ENCODE results near the gene GRIN1.
"Not testable (repeated sequence)": the region's sequence is repeated elsewhere in the genome, so short reads cannot be mapped to it uniquely, and the experiment has no call there.

GRIN1 gene

DNA sequence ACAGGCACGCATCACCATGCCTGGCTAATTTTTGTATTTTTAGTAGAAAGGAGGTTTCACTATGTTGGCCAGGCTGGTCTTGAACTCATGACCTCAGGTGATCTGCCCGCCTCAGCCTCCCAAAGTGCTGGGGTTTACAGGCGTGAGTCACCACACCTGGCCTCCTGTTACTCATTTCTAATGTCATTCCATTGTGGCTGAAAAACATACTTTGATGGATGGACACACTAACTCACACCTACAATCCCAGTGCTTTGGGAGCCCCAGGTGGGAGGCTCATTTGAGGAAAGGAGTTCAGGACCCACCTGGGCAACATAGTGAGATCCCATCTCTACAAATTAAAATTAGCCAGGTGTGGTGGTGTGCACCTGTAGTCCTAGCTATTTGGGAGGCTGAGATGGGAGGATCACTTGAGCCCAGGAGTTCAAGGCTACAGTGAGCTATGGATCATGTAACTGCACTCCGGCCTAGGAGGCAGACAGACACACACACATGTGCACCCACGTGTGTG lies 14.9 kb upstream of the GRIN1 start:
- H3K27ac ChIP-seq (ENCODE audit: insufficient read depth in 1 of 2, low read depth in 1 of 2, low read length in 2 of 2, poor library complexity in 1 of 2, severe bottlenecking in 2 of 2); POLR2A ChIA-PET; H3K36me3 ChIP-seq (ENCODE audit: control insufficient read depth in 4 of 4, insufficient read depth in 4 of 4, low read length in 3 of 4); H3K4me3 ChIP-seq (ENCODE audit: control insufficient read depth in 1 of 7, extremely low read depth in 1 of 7, insufficient read depth in 4 of 7, low read depth in 2 of 7, low read length in 6 of 7); H3K27me3 ChIP-seq (replicated peaks in 2 of 5; ENCODE audit: control insufficient read depth in 4 of 5, insufficient read depth in 5 of 5, low read length in 4 of 5); H3K9me3 ChIP-seq (ENCODE audit: control extremely low read depth in 1 of 5, control insufficient read depth in 4 of 5, insufficient read depth in 2 of 5, low read depth in 1 of 5, low read length in 4 of 5); DNase-seq: not testable (repeated sequence)
- peaks cover 14 to 30% (median 26%) of the 10 kb centered on the region in 4 experiments for H3K4me1 ChIP-seq (ENCODE audit: control extremely low read depth in 1 of 4, control insufficient read depth in 4 of 4, insufficient read depth in 4 of 4, low read length in 3 of 4)
- CTCF ChIA-PET, result interaction anchor here (0.7 to 2.9 kb wide), 6 partner anchors 9 to 338 kb away, joined by 3 to 14 read pairs (median 4); partner anchors contain the start of genes CYSRT1 and RNF224
- WGBS (ENCODE audit: insufficient coverage), result 100% methylated on average over 4 of the region's 5 CpGs

DNA sequence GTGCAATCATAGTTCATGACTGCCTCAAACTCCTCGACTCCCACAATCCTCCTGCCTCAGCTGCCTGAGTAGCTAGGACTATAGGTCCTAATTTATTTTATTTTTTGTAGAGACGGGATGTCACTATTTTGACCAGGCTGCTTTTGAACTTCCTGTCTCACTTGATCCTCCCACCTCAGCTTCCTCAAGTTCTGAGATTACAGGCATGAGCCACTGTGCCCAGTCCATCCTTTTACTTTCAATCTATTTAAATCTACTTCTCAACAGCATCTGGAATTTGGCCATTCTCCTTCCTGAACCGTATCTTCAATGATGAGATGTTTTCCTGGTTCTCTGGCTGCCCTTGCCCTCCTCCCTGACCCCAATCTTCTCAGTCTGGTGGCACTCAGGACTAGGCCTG lies 12.2 kb upstream of the GRIN1 start:
- Histone ChIP-seq H3K4me3 (ENCODE audit: control insufficient read depth in 1 of 7, extremely low read depth in 1 of 7, insufficient read depth in 4 of 7, low read depth in 2 of 7, low read length in 6 of 7) (peak overlapping the region in 4 of 7 experiments; percentile 61 to 85 (median 80)), H3K36me3 (ENCODE audit: control insufficient read depth in 4 of 4, insufficient read depth in 4 of 4, low read length in 3 of 4) (no peaks in the 10 kb centered on the region), H3K27me3 (replicated peaks in 2 of 5; ENCODE audit: control insufficient read depth in 4 of 5, insufficient read depth in 5 of 5, low read length in 4 of 5) (no peaks in the 10 kb centered on the region), H3K9me3 (ENCODE audit: control extremely low read depth in 1 of 5, control insufficient read depth in 4 of 5, insufficient read depth in 2 of 5, low read depth in 1 of 5, low read length in 4 of 5) (no peaks in the 10 kb centered on the region), H3K27ac (ENCODE audit: insufficient read depth in 1 of 2, low read depth in 1 of 2, low read length in 2 of 2, poor library complexity in 1 of 2, severe bottlenecking in 2 of 2) (no peak overlapping the region), H3K4me1 (ENCODE audit: control extremely low read depth in 1 of 4, control insufficient read depth in 4 of 4, insufficient read depth in 4 of 4, low read length in 3 of 4) (peaks cover 14 to 41% (median 38%) of the 10 kb centered on the region in 4 experiments)
- WGBS (ENCODE audit: insufficient coverage), result 10% methylated on average over 1 of the region's 3 CpGs
- POLR2A ChIA-PET, result interaction anchor here (0.6 to 1.4 kb wide), 2 partner anchors 46 to 102 kb away, joined by 3 to 4 read pairs; no protein-coding TSS in a partner anchor
- CTCF ChIA-PET, result interaction anchor here (1.8 kb wide), 1 partner anchor 108 kb away, joined by 3 read pairs; no protein-coding TSS in a partner anchor
- DNase-seq, result no peak

DNA sequence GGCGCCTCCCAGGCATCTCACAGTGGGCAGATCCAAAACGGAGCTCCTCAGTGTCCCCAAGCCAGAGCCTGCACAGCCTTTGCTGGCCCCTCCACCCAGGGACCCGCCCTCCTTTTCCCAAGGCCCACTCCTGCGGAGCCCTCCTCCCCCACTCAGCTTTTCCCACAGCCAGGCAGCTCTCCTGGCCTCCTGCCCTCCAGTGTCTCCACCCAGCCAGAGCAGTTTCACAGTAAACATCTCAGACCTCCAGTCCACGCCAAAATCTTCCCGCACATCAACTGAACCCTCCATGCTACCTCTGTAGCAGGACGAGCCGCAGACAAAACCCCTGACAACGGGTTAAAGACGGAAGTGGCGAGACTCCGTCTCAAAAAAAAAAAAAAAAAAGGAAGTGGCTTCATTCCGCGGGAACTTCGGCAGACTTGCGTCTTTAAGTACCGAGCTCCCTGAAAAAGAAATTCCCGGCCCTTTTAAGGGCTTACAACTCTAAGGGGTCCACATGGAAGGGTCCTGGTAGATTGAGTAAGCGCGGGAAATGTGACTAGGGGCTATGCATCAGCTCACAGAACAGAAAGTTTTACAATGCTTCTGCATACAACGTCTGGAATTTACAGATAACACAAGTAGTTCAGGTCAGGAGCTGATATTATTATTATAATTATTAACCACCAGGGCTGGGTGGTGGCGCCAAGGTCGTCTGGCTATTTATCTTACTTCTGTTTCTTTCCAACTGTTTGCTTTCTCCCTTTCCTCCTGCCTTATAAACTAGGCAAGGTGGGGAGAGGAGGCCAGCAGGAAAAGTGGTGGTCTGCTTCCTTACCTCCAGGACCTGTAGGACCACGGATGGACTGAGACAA lies 11.4 kb upstream of the GRIN1 start:
- peaks cover 11 to 38% (median 38%) of the 10 kb centered on the region in 4 experiments for H3K4me1 ChIP-seq (ENCODE audit: control extremely low read depth in 1 of 4, control insufficient read depth in 4 of 4, insufficient read depth in 4 of 4, low read length in 3 of 4)
- peak overlapping the region in 6 of 7 experiments; percentile 8 to 85 (median 70) for H3K4me3 ChIP-seq (ENCODE audit: control insufficient read depth in 1 of 7, extremely low read depth in 1 of 7, insufficient read depth in 4 of 7, low read depth in 2 of 7, low read length in 6 of 7)
- no peaks in the 10 kb centered on the region for H3K36me3 ChIP-seq (ENCODE audit: control insufficient read depth in 4 of 4, insufficient read depth in 4 of 4, low read length in 3 of 4)
- peaks cover 0 to under 1% (median 0%) of the 10 kb centered on the region in 5 experiments for H3K27me3 ChIP-seq (replicated peaks in 2 of 5; ENCODE audit: control insufficient read depth in 4 of 5, insufficient read depth in 5 of 5, low read length in 4 of 5)
- ChIA-PET POLR2A (interaction anchor here (0.6 to 1.4 kb wide), 6 partner anchors 9 to 109 kb away, joined by 3 to 6 read pairs (median 4); no protein-coding TSS in a partner anchor), CTCF (interaction anchor here (0.9 to 1.8 kb wide), 3 partner anchors 9 to 107 kb away, joined by 3 read pairs; no protein-coding TSS in a partner anchor)
- H3K27ac ChIP-seq (ENCODE audit: insufficient read depth in 1 of 2, low read depth in 1 of 2, low read length in 2 of 2, poor library complexity in 1 of 2, severe bottlenecking in 2 of 2), result peak overlapping the region in 1 of 2 experiments; percentile 70
- no peaks in the 10 kb centered on the region for H3K9me3 ChIP-seq (ENCODE audit: control extremely low read depth in 1 of 5, control insufficient read depth in 4 of 5, insufficient read depth in 2 of 5, low read depth in 1 of 5, low read length in 4 of 5)
- peak; percentile 78 to 85 (median 83) for DNase-seq
- WGBS (ENCODE audit: insufficient coverage), result 10% methylated on average over 19 of the region's 24 CpGs

DNA sequence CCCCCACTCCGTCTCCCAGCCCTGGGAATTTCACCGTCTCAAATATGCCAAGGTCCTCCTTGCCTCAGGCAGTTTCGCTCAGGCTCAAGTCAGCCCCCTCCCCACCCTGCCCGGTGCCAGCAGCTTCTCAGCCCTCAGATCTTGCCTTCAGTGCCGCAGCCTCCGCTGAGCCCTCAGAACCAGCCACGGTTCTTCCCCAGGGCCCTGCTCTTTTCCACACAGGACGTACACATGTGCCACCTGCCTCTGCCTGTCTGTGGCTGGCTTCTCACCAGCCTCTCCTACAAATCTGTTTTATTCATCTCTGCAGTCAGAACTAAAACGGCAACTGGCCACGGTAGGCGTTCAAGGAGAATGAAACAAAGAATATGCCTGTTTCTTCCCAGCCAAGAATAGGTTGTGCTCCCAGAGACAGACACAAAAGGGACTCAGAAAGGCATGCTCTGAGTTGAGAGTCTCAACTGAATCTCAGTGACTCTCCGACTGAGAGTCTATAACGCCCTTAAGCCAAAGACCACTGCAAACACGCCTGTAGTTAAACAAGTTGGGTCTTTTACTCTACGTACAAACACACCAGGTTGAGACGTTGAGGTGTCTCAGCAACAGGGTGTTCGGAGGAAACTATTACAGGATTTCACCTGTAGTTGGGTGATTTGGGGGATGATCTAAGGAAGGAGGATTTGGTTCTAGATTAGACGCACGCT lies 10.6 kb upstream of the GRIN1 start:
- Histone ChIP-seq H3K9me3 (ENCODE audit: control extremely low read depth in 1 of 5, control insufficient read depth in 4 of 5, insufficient read depth in 2 of 5, low read depth in 1 of 5, low read length in 4 of 5) (no peaks in the 10 kb centered on the region), H3K36me3 (ENCODE audit: control insufficient read depth in 4 of 4, insufficient read depth in 4 of 4, low read length in 3 of 4) (no peaks in the 10 kb centered on the region), H3K4me1 (ENCODE audit: control extremely low read depth in 1 of 4, control insufficient read depth in 4 of 4, insufficient read depth in 4 of 4, low read length in 3 of 4) (peaks cover 9 to 38% (median 38%) of the 10 kb centered on the region in 4 experiments), H3K4me3 (ENCODE audit: control insufficient read depth in 1 of 7, extremely low read depth in 1 of 7, insufficient read depth in 4 of 7, low read depth in 2 of 7, low read length in 6 of 7) (peak overlapping the region in 5 of 7 experiments; percentile 4 to 85 (median 80)), H3K27ac (ENCODE audit: insufficient read depth in 1 of 2, low read depth in 1 of 2, low read length in 2 of 2, poor library complexity in 1 of 2, severe bottlenecking in 2 of 2) (peak overlapping the region in 1 of 2 experiments; percentile 70), H3K27me3 (replicated peaks in 2 of 5; ENCODE audit: control insufficient read depth in 4 of 5, insufficient read depth in 5 of 5, low read length in 4 of 5) (peaks cover 0 to 2% (median under 1%) of the 10 kb centered on the region in 5 experiments)
- POLR2A ChIA-PET, result interaction anchor here (0.6 to 1.4 kb wide), 6 partner anchors 9 to 108 kb away, joined by 3 to 6 read pairs (median 4); no protein-coding TSS in a partner anchor
- 78% methylated on average over 16 of the region's 19 CpGs for WGBS (ENCODE audit: insufficient coverage)
- CTCF ChIA-PET, result interaction anchor here (0.9 to 1.2 kb wide), 3 partner anchors 8 to 48 kb away, joined by 3 read pairs; no protein-coding TSS in a partner anchor
- DNase-seq, result no peak

DNA sequence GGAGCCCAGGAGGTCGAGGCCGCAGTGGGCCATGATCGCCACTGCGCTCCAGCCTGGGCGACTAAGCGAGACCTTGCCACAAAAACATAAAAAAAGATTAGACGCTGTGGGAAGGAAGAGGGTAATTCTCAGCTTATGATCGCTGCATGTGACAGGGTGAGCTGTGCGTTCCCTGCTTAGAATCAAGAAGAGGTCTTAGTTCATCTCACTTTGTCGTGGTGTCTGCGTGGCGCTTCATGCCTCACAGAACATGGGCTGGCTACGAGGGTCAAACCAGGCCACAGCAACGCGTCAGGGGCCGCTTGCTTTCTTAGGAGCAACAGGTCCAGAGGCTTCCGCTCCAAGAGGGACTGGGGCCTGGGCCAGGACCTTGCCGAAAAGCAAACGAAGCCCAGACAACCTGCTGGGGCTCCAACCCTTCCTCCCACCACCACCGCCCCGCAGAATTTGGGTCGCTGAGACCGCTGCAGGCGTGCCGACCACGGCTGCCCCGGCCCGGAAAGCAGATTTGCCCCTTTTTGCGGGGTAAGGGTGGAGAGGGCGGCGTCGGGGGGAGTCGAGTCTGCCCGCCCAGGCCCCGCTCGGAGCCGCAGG lies 10.0 kb upstream of the GRIN1 start:
- peak in 1 of 3 donors; percentile 22 for DNase-seq
- H3K4me3 ChIP-seq (ENCODE audit: control insufficient read depth in 1 of 7, extremely low read depth in 1 of 7, insufficient read depth in 4 of 7, low read depth in 2 of 7, low read length in 6 of 7), result peak overlapping the region; percentile 47 to 85 (median 76)
- peaks cover 9 to 38% (median 38%) of the 10 kb centered on the region in 4 experiments for H3K4me1 ChIP-seq (ENCODE audit: control extremely low read depth in 1 of 4, control insufficient read depth in 4 of 4, insufficient read depth in 4 of 4, low read length in 3 of 4)
- H3K27ac ChIP-seq (ENCODE audit: insufficient read depth in 1 of 2, low read depth in 1 of 2, low read length in 2 of 2, poor library complexity in 1 of 2, severe bottlenecking in 2 of 2), result peak overlapping the region in 1 of 2 experiments; percentile 70
- H3K27me3 ChIP-seq (replicated peaks in 2 of 5; ENCODE audit: control insufficient read depth in 4 of 5, insufficient read depth in 5 of 5, low read length in 4 of 5), result peaks cover 0 to 6% (median 2%) of the 10 kb centered on the region in 5 experiments
- no peaks in the 10 kb centered on the region for H3K9me3 ChIP-seq (ENCODE audit: control extremely low read depth in 1 of 5, control insufficient read depth in 4 of 5, insufficient read depth in 2 of 5, low read depth in 1 of 5, low read length in 4 of 5)
- WGBS (ENCODE audit: insufficient coverage), result 38% methylated on average over 23 of the region's 37 CpGs
- no peaks in the 10 kb centered on the region for H3K36me3 ChIP-seq (ENCODE audit: control insufficient read depth in 4 of 4, insufficient read depth in 4 of 4, low read length in 3 of 4)
- POLR2A ChIA-PET, result interaction anchor here (1.4 kb wide), 1 partner anchor 72 kb away, joined by 3 read pairs; the partner anchor contains the start of gene TPRN
- CTCF ChIA-PET, result interaction anchor here (0.8 to 1.2 kb wide), 3 partner anchors 15 to 43 kb away, joined by 3 read pairs; partner anchors contain the start of gene MAN1B1

All from common myeloid progenitor, CD34-positive (primary cell).